H9 (cell line): ENCODE data around the gene PTGER4. TPM values are rescaled to one million over a fixed set of nuclear protein-coding genes. Genes with fewer than 3 reads are reported as not detected.

Experiments used
- DNase-seq: peaks from one replicate; pipeline ENCODE4 v3.0.0-alpha.2; 2017
- H2AFZ ChIP-seq: one replicate; pipeline ENCODE4 v1.6.1; 2013; ENCODE audit warnings: mild to moderate bottlenecking, low read length, control low read depth, moderate library complexity
- H2AK5ac ChIP-seq: 2 replicates; pipeline ENCODE4 v1.6.1; 2013; ENCODE audit warnings: low read length, control low read depth, mixed read lengths; ENCODE audit not compliant: insufficient read length
- H2BK120ac ChIP-seq: one replicate; pipeline ENCODE4 v1.6.1; 2013; ENCODE audit warnings: low read depth, mild to moderate bottlenecking, low read length, control low read depth, inconsistent platforms; ENCODE audit not compliant: poor library complexity, severe bottlenecking
- H2BK12ac ChIP-seq: 2 replicates; pipeline ENCODE4 v1.6.1; 2013; ENCODE audit warnings: low read length, control low read depth, mixed read lengths, low read depth; ENCODE audit not compliant: insufficient read length
- H2BK15ac ChIP-seq: 2 replicates; pipeline ENCODE4 v1.6.1; 2013; ENCODE audit warnings: low read depth, low read length, control low read depth
- H2BK20ac ChIP-seq: one replicate; pipeline ENCODE4 v1.6.1; 2013; ENCODE audit warnings: low read depth, mild to moderate bottlenecking, low read length, control low read depth, inconsistent platforms; ENCODE audit not compliant: poor library complexity, severe bottlenecking
- H2BK5ac ChIP-seq: 2 replicates; pipeline ENCODE4 v1.6.1; 2013; ENCODE audit warnings: low read length, control low read depth, mixed read lengths; ENCODE audit not compliant: insufficient read length
- H3K14ac ChIP-seq: 2 replicates; pipeline ENCODE4 v1.6.1; 2013; ENCODE audit warnings: low read length, control low read depth; ENCODE audit not compliant: insufficient read depth
- H3K18ac ChIP-seq: 2 replicates; pipeline ENCODE4 v1.6.1; 2013; ENCODE audit warnings: low read depth, mild to moderate bottlenecking, mixed read lengths, low read length, control low read depth; ENCODE audit not compliant: insufficient read length
- H3K23ac ChIP-seq: 2 replicates; pipeline ENCODE4 v1.6.1; 2013; ENCODE audit warnings: low read length, control low read depth, mixed read lengths, low read depth; ENCODE audit not compliant: insufficient read length
- H3K23me2 ChIP-seq: 2 replicates; pipeline ENCODE4 v1.6.1; 2013; ENCODE audit warnings: low read depth, mild to moderate bottlenecking, mixed read lengths, low read length, control low read depth; ENCODE audit not compliant: insufficient read length, poor library complexity, severe bottlenecking
- H3K27ac ChIP-seq: 2 replicates; pipeline ENCODE4 v1.5.1; 2013; ENCODE audit warnings: low read length, control low read depth, mixed read lengths, low read depth; ENCODE audit not compliant: insufficient read length
- H3K27me3 ChIP-seq: 2 replicates; pipeline ENCODE4 v1.6.1; 2013; ENCODE audit warnings: low read length, control low read depth, inconsistent platforms; ENCODE audit not compliant: insufficient read depth
- H3K4ac ChIP-seq: 2 replicates; pipeline ENCODE4 v1.6.1; 2013; ENCODE audit warnings: low read depth, mild to moderate bottlenecking, control low read depth, inconsistent platforms, low read length, moderate library complexity
- H3K4me1 ChIP-seq: 2 replicates; pipeline ENCODE4 v1.6.1; 2013; ENCODE audit warnings: low read length, control low read depth, inconsistent platforms; ENCODE audit not compliant: insufficient read depth
- H3K4me2 ChIP-seq: 2 replicates; pipeline ENCODE4 v1.6.1; 2013; ENCODE audit warnings: low read length, control low read depth, mixed read lengths; ENCODE audit not compliant: insufficient read length, insufficient read depth
- H3K56ac ChIP-seq: 2 replicates; pipeline ENCODE4 v1.6.1; 2013; ENCODE audit warnings: low read depth, mild to moderate bottlenecking, mixed read lengths, low read length, control low read depth; ENCODE audit not compliant: insufficient read length
- H3K79me1 ChIP-seq: 2 replicates; pipeline ENCODE4 v1.6.1; 2013; ENCODE audit warnings: low read depth, mild to moderate bottlenecking, moderate library complexity, low read length, control low read depth, inconsistent platforms; ENCODE audit not compliant: insufficient read depth, poor library complexity, severe bottlenecking
- H3K79me2 ChIP-seq: 2 replicates; pipeline ENCODE4 v1.6.1; 2013; ENCODE audit warnings: low read length, control low read depth, inconsistent platforms; ENCODE audit not compliant: insufficient read depth
- H3K9ac ChIP-seq: 2 replicates; pipeline ENCODE4 v1.6.1; 2013; ENCODE audit warnings: low read length, control low read depth, mixed read lengths; ENCODE audit not compliant: insufficient read length; ENCODE audit errors: extremely low read depth
- H3K9me3 ChIP-seq: one replicate; pipeline ENCODE4 v1.6.1; 2013; ENCODE audit warnings: low read depth, low read length, inconsistent platforms; ENCODE audit not compliant: control insufficient read depth
- H3T11ph ChIP-seq: one replicate; pipeline ENCODE4 v1.6.1; 2013; ENCODE audit warnings: mild to moderate bottlenecking, low read length, control low read depth, inconsistent platforms
- H4K20me1 ChIP-seq: one replicate; pipeline ENCODE4 v1.6.1; 2013; ENCODE audit not compliant: control insufficient read depth, insufficient read length, insufficient read depth
- H4K5ac ChIP-seq: 2 replicates; pipeline ENCODE4 v1.6.1; 2013; ENCODE audit warnings: low read depth, mild to moderate bottlenecking, mixed read lengths, low read length, control low read depth; ENCODE audit not compliant: insufficient read length
- H4K8ac ChIP-seq: replicated peaks from 2 replicates; pipeline ENCODE4 v1.6.1; 2013; ENCODE audit warnings: low read length, control low read depth, mixed read lengths, low read depth; ENCODE audit not compliant: insufficient read length
- H4K91ac ChIP-seq: 2 replicates; pipeline ENCODE4 v1.6.1; 2013; ENCODE audit warnings: low read depth, mild to moderate bottlenecking, moderate library complexity, mixed read lengths, low read length, control low read depth; ENCODE audit not compliant: insufficient read length
- H3K27ac Mint-ChIP-seq, 3 experiments: 2 replicates in 2 of 3; 3 replicates in 1 of 3; pipeline ENCODE4 v1.8.0; 2020 to 2021; ENCODE audit warnings: mixed read lengths in 3 of 3, mild to moderate bottlenecking in 1 of 3, moderate library complexity in 1 of 3
- H3K27me3 Mint-ChIP-seq: 2 replicates; pipeline ENCODE4 v1.8.0; 2021; ENCODE audit warnings: low read depth, mild to moderate bottlenecking, moderate library complexity, mixed read lengths
- H3K36me3 Mint-ChIP-seq, 3 experiments: 2 replicates in 2 of 3; 3 replicates in 1 of 3; pipeline ENCODE4 v1.8.0; 2020 to 2021; ENCODE audit warnings: low read depth in 3 of 3, mixed read lengths in 3 of 3; ENCODE audit not compliant: insufficient read depth in 1 of 3
- H3K4me1 Mint-ChIP-seq, 2 experiments: 2 replicates each; pipeline ENCODE4 v1.8.0; 2020; ENCODE audit warnings: mixed read lengths in 2 of 2
- H3K4me3 Mint-ChIP-seq, 2 experiments: 2 replicates in 1 of 2; 3 replicates in 1 of 2; pipeline ENCODE4 v1.8.0; 2020 to 2021; ENCODE audit warnings: mild to moderate bottlenecking in 2 of 2, mixed read lengths in 2 of 2, moderate library complexity in 1 of 2
- H3K9me3 Mint-ChIP-seq, 2 experiments: 2 replicates in 1 of 2; 3 replicates in 1 of 2; pipeline ENCODE4 v1.8.0; 2020; ENCODE audit warnings: mild to moderate bottlenecking in 2 of 2, mixed read lengths in 2 of 2, moderate library complexity in 1 of 2
- CTCF ChIP-seq: fragments of 200-600 bp; sonication (generic); conservative IDR thresholded peaks from 3 replicates; pipeline ENCODE4 v1.8.0; 2021; ENCODE audit warnings: antibody characterized with exemption, mild to moderate bottlenecking
- WGBS: extraction: QIAGEN DNeasy Blood & Tissue Kit; methylation state at CpG from one replicate; pipeline ENCODE4 v1.1.7; 2013; ENCODE audit warnings: missing lambda C conversion rate, low lambda C conversion rate, mixed read lengths; ENCODE audit not compliant: insufficient read length; ENCODE audit errors: extremely low coverage; 5-methylcytosine and 5-hydroxymethylcytosine counted together
- total RNA-seq: library from RNA; stranded (reverse); gene quantifications from 2 replicates; pipeline ENCODE4 v1.2.1, GENCODE V29; 2021

The PTGER4 gene
- total RNA-seq, 1 experiment from 2014 or later, result 0.35 TPM

- no peak overlapping the region for H3K4me2 ChIP-seq
- no peak overlapping the region for H2AFZ ChIP-seq
- H4K8ac ChIP-seq, result no peak overlapping the region
- no peak for DNase-seq
- H3K23me2 ChIP-seq, result no peaks in the 10 kb centered on the region
- H3K79me1 ChIP-seq, result no peaks in the 10 kb centered on the region
- H3K4ac ChIP-seq, result no peak overlapping the region
- TF ChIP-seq CTCF, result no peak
- no peak overlapping the region for H4K5ac ChIP-seq
- H3K18ac ChIP-seq, result no peak overlapping the region
- no peak overlapping the region for H3K27ac Mint-ChIP-seq
- no peaks in the 10 kb centered on the region for H3K4me1 ChIP-seq
- WGBS, result no CpG with 5 or more reads among the region's 4 CpGs
- no peak overlapping the region for H4K91ac ChIP-seq
- no peaks in the 10 kb centered on the region for H3K79me2 ChIP-seq
- H3K9ac ChIP-seq, result no peak overlapping the region
- no peak overlapping the region for H2AK5ac ChIP-seq
- no peaks in the 10 kb centered on the region for H3K9me3 Mint-ChIP-seq
- no peak overlapping the region for H3T11ph ChIP-seq
- H3K4me3 Mint-ChIP-seq, result no peak overlapping the region
- no peak overlapping the region for H3K23ac ChIP-seq
- H3K9me3 ChIP-seq, result no peaks in the 10 kb centered on the region
- no peak overlapping the region for H2BK120ac ChIP-seq
- no peak overlapping the region for H2BK20ac ChIP-seq
- H3K27me3 Mint-ChIP-seq, result peaks cover 3% of the 10 kb centered on the region; the same call in 1 of the 2 replicates
- H3K27me3 ChIP-seq, result no peaks in the 10 kb centered on the region
- no peak overlapping the region for H3K27ac ChIP-seq
- no peak overlapping the region for H3K14ac ChIP-seq
- H3K4me1 Mint-ChIP-seq, result no peaks in the 10 kb centered on the region
- no peaks in the 10 kb centered on the region for H3K36me3 Mint-ChIP-seq
- no peaks in the 10 kb centered on the region for H4K20me1 ChIP-seq
- H3K56ac ChIP-seq, result no peak overlapping the region
- H2BK12ac ChIP-seq, result no peak overlapping the region
- no peak overlapping the region for H2BK15ac ChIP-seq
- no peak overlapping the region for H2BK5ac ChIP-seq
These were observed 25.2 kb upstream of the PTGER4 start for GRCh38 chr5:40654377-40654991.
